HG02885 (cell line): ENCODE results near the gene PTGIS.

Experiments used
- ATAC-seq: cut with Tn5 transposase; IDR thresholded peaks from one replicate; pipeline ENCODE4 v1.9.1; 2021; ENCODE audit warnings: mild to moderate bottlenecking; ENCODE audit not compliant: unreplicated experiment, poor library complexity

Gene PTGIS

DNA sequence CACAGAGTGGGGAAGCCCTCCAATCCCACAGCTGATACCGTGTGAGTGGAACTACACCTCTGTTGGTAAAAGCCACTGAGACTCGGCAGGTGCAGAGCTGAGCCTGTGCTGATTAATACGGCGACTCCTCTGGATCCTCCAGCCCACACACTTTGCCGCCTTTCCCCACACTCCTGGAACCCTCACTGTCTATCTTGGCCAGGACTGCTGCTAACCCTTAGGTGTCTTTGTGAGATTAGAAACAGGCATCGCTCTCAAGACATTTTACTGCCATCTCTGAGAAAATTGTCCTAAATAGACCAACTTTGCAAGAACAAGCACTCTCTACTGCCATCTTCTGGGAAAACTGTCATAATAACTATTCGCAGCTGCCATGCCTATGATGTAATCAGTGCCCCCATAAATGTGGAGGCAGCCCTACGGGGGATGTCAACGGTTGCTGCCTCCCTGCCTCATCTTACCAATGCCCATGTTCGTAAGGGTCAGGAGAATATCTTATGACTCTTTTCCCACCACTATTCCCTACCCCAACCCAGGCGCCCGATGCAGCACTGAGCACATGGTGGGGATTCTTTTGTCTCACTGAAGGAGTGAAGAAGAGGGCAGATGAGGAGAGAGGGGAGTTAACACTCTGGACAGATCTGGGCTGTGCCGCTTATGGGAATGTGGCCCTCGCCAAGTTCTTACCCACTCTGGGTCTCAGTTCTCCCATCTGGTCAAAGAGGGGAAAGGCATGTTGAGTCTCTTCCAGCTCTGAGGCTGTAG, 59.3 kb downstream of the PTGIS start:
- ATAC-seq = no peak

DNA sequence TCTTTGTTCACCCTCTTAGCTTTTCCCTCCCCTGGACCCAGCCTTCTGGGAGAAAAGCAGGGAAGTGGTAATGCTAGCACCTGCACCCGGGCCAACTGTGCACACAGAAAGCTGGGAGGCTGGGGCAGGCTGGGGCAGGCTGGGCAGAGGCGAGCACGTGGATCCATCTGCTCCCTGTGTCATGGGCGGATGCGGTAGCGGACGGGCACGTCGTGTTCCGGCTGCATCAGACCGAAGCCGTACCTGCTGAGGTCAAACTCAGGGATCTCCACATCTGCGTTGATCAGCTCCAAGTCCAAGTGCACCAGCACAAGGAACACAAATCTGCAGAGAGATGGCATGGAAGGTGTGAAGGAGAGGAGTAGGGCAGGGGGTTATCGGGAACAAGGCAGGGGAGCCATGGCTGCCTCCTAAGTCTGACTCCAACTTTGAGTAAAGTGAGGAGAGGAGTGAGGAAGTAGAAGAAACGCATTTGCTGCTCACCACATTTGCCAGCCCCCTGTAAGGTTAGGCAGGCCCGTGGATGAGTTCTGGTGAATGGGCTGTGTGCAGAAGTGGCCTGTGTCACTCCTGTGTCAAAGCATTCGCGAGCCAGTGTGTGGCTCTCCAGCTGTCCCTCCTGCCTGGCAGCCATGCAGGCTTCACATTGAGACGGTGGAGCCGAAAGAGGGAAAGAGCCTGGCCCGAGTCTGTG, 60.0 kb downstream of the PTGIS start:
- ATAC-seq = no peak

DNA sequence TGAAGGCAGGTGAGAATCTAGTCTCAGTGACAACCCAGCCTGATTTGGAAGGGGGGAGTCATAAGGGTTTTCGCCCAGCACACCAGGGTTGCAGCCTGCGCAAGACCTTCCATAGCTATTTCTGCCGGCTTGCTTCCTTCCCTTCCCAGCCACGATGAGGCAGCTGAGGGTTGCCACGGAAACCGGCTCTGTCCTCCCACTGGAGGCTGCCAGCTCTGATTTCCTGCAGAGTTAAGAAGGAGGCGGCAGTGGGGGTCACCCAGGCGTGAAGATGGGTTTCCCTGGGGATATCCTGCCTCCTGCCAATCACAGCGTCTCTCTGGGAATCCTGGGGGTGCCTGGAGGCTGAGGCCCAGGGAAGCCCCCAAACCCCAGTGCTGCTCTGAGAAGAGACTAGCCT, 62.4 kb downstream of the PTGIS start:
- ATAC-seq = no peak

DNA sequence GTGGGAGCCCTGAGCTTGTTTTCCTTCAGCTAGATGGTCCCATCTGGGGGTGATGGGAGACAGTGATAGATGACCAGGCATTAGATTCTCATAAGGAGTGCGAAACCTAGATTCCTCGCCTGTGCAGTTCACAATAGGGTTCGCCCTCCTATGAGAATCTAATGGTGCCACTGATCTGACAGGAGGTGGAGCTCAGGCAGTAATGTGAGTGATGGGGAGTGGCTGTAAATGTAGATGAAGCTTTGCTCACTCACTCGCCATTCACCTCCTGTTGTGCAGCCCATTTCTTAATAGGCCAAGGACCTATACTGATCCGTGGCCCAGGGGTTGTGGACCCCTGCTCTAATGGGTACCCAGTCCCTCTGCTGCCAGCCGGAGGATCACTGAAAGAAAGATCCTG, 64.8 kb downstream of the PTGIS start:
- no peak for ATAC-seq

DNA sequence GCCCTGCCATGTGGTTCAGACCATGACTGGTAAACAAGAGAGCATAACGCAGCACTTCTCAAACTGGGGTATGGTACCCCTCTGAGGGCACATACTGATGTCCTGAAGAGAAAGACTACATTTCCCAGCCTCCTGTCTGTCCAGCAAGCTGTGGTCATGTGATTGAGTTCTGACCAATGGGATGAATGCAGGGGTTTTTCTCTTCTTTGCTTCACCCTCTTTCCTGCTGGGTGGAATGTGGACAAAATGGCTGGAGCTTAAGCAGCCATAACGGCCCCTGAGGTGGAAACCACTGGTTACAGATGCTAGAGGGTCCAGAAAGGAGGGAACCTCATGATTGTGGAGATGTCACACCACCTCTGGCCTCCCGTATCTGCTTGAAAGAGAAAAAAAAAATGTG, 66.0 kb downstream of the PTGIS start:
- ATAC-seq = no peak

DNA sequence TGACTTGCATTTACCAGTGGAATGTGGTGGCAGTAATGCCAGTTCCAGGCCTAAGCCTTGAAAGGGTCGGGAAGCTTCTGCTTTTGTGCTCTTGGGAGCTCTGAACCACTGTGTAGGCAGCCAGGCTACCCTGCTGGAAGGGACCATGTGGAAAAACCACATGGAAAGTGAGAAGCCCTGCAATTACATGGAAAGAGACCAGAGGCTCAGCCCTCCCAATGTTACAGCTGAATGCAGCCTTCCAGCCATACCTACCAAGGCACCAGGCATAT, 70.6 kb downstream of the PTGIS start:
- ATAC-seq = no peak

DNA sequence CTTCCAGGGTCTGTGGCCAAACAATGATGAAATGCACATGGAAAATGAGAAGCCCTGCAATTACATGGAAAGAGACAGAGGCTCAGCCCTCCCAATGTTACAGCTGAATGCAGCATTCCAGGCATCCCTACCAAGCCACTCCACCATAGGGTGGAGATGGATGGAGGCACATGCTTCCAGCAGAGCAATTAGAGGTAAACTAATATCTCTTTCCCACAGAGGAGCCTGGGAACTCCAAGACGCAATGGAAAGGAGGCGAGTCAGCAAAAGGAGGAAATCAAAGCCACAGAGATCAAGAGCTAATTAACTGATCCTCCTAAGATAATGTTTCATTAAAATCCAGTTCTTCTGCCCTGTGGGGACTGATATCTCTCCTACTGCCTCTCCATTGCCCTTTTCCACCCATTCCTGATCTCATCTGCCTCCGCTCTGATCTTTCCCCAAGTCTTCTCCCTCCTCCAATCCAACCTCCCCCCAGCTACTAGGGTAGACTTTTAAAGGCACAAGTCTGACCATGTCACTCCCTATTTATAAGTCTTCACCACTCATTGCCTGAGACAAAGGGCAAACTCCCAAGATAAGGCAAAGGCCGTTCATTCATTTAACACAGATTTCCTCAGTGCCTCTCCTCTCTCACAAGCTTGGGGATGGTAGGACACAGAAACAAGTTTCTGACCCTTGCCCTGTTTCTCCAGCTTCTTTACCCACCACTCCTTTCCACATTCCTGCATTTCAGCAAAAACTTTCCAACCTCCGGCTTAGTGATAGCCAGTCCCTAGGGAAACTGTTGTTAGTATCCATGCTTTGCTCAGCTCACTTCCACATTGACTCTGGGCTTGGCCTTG, 71.2 kb downstream of the PTGIS start:
- no peak for ATAC-seq

DNA sequence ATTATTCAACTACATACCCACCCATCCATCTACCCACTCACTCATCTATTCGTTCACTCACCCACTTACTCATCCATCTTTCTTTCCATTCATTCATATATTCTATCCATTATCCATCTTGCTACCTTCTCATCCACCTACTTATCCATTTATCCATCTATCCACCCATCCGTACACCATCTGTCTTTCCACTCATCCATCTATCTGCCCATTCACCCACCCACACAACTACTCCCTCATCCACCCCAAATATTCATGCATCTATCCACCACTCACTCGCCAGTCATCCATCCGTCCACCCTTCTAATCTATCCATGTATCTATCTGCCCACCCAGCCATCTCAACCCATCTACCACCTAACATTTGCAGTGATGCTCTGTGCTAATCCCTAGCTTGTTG, 71.9 kb downstream of the PTGIS start:
- ATAC-seq = no peak

DNA sequence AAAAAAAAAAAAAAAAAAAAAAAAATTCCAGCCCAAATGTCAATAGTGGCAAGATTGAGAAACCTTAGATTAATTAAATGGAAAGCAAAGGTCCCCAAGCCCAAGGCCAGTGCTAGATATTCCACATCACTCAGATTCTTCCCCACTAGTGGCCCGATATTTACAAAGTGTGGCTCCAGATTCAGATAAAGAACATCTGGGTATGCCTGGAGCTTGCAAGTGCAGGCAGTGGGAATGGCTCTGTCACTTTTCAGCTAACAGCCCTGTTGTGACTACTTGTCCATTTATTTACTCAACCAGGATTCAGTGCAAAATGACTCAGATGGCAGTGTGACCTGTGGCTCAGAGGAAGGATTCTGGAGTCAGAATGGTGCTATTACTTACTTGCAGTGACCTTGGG, 77.2 kb downstream of the PTGIS start:
- no peak for ATAC-seq

DNA sequence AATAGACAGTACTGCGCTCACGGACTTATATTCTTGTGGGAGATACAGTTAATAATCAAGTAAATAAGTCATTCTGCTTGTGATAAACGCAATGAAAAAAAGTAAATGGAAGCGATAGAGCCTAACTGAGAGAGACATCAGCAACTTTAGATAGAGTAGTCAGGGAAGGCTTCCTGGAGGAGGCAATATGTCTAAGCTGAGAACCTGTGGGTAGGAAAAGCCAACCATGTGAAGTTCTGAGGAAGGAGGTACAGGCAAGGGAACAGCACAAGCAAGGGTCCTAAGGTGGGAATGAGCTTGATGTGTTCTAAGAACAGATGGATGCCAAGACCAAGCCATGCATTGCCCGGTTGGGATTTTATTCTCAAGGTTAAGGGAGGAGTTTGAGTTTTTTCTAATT, 78.2 kb downstream of the PTGIS start:
- ATAC-seq = no peak

DNA sequence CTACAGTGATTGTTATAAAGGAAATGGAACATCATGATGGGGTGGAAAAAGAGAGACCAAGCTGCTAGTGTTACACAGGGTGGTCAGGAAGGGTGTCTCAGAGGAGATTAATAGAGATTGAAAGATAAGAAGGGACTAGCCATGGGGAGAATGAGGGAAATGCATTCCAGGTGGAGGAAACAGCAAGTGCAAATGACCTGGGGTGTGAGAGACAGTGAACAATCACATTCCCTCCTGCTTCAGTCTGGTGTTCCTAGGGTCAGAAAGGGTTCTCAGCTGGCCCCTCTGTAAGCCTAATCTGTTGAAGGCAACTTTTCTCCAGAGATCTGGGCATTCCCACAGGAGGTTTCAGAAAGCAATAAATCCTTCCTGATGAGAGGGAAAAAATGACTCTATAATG, 81.9 kb downstream of the PTGIS start:
- ATAC-seq = no peak

DNA sequence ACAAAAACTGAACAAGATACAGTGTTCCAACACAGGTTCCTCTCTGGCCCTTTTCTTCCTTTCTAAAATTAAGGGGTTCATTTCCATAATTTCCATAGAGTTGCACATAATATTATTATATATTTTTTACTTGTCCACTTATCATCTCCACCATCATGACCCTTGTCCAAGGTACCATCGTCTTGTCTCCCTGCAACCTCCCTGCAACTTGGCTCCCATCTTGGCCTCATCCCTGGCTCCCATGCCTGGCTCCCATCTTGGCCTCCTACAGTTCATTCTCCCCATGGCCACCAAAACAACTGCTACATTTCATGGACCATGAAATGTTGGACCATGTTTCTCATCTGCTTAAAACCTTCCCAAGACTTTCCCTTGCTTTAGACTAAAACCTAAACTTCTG, 82.4 kb downstream of the PTGIS start:
- no peak for ATAC-seq

DNA sequence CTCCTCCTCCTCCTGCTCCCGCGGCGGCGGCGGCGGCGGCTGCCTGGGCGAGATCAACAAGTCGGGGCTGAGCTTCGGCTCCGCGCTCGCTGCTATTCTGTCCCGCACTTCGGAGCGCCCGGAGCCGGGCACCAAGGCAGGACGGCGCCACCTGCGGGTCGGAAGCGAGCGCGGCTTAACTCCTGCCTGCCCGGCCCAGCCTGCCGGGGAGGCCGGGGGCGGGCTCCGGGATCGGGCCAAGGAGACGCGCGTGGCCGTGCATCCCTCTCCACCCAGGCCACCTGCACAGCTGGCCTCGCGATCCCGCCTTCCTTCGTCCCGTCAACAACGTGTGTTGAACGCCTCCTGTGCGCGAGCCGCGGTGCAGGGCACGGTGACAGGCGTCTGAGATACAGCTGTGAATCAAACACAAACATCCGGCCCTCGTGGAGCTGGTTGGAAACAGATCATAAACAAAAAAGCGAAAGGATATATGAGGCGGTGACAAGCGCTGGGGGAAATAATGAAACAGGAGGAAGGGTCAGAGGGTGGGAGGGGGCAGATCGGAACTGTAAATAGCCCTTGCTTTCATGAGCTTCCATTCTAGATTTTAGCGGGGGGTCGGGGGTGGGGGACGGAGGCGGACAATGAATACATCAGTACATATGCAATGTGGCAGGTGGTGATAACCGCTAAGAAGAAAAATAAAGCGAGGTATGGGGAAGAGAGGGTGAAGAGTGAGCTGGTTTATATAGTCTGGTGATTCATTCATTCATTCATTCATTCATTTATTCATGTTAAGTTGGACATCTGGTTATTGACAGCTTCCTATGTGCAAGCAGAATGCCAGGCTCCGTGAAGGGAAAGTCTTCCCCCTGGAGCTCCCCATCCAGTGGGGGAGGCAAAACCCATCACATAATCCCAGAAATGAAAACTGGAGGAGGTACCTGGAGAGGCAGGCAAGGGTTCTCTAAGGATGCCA, 83.5 kb downstream of the PTGIS start:
- ATAC-seq = no peak

DNA sequence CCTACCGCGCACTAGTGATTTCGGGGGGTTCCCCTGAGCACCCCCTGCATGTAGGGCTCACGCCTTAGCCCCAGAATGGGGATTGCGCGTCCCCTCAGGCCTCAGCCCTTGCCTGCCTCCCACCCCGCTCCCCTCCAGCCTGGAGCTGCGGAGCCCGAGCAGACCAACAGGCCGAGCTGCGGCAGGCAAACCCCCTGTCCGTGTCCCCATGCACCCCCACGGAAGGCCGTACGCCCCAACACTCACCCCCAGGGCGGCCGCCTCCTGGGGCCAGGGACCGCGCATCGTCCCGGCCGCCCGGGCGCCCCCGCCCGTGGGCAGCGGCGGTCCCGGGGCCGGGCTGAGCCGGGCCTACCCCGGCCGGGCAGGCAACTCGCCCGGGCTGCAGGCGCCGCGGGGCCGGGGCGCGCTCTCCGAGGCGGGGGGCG, 84.2 kb downstream of the PTGIS start:
- no peak for ATAC-seq

DNA sequence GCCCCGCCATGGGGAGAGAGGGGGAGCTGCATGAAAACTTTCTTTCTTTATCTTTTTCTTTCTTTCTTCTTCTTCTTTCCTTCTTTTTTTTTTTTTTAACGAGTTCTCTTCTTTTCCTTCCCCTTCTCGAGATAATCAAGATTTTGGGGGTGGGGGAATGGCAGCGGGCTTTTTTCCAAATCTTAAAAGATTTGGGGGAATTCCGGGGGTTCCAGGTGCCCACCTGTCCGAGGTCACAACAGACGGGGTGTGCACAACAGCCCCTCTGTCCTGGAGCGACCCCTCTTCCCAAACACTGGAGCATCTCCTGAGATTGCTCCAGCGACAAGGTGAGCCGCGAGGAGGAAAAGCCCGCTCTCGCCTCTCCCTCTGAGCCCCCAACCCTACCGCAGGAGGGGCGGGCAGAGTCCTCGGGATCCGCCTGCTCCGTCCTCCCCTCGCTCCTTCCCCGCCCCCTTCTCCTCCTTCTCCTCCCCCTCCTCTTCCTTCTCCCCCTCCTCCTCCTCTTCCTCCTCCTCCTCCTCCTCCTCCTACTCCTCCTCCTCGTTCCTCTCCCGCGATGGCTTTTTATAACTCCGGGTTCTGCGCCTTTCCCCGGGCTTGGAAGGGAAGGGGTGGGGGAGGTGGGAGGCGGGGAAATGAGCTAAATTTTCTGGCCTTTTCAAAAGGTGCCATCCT, 84.8 kb downstream of the PTGIS start:
- no peak for ATAC-seq

DNA sequence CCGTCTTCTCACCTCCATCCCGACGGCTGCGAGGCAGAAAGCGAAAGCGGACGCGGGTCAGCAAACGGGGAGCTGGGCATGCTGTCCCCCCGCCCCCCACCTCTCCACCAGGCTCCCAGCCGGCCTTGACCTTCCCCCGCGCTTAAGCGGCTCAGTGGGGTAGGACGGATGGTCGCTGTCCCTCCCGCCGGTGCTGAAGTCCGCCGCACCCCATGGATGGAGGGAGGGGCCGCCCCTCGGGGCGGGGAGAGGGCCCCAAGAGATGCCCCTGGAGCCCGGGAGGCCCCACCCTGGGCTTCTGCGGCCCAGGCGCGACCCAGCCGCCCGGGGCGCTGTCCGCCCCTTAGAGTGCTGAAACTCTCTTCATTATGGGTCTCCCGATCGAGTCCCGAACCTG, 85.3 kb downstream of the PTGIS start, which contains the start of gene KCNB1:
TSS of gene KCNB1 (minus strand) at position 48 of the 397 bp plus-strand sequence. CDS start 188 bp downstream, outside the sequence.
- no peak for ATAC-seq

DNA sequence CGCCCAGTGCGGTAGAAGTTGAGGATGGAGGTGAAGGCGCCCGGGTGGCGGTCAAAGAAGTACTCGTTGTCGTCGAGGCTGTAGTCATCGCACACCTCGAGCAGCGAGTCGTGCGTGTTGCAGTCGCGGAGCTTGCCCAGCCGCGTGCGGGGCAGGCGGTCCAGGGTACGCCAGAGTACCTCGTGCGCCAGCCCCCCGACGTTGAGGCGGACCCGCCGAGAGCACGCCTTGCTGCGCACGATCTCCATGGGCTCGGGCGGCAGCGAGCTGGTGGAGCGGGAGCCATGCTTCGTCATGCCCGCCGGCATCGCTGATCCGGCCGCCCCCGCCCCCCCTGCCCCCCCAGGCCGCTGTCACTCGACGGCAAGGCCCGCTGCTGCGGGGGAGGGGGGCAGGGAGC, 85.8 kb downstream of the PTGIS start:
- ATAC-seq = no peak

DNA sequence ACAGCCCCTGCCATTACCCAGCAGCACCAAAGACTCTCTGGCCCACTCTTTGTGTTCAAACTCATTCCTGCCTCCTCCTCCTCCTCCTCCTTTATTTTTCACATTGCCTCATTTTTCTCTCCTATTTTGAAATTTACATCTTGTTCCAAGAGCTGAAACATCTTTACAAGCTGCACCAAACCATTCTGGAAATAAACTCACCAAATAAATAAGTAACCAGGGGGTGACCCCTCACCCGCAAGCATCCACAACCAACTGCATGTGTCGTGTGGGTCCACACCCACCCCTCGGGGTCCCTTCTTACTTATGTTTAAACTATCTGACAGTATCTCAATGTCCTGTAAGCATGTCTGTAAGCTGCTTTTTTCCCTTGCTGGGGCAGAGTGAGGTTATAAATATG, 86.8 kb downstream of the PTGIS start:
- no peak for ATAC-seq

DNA sequence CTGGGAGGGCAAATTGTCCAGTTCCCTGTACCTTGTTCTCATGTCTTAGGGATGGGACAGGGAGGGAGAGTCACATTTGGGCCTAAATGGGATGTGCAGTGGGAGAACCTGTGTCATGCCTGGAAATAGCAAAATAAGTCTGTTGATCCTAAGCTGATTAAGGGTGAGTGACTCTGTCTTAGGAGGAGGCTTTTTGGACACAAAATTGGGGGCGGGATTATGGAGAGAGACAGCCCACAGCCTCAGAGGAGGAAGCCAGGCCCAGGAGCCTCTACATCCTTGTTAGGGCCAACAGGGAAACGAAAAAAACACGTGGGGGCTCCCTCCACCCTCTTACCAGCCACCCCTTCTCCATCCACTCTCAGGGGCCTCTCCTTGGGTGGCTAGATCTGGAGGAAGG, 87.7 kb downstream of the PTGIS start:
- ATAC-seq = no peak

DNA sequence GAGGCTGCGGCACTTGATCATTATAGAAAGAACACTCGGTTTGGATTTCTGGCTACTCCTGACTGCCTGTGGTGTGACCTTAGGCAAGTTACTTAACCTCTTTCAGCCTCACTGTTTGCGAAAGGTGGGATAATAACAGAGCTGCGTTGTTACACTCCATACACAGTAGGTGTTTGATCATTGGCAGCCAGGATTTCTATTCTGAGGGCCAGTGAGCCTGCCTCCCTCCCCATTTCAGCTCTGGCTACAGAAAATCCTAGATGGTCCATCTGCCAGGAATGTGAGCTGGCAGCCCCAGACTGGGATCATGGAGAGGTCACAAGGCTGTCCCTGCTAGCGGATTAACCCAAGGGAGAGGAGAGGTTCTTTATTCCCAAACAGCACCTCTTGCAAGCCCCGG, 88.2 kb downstream of the PTGIS start:
- ATAC-seq = no peak
